ENCODE measurements around the gene MAP3K12.
A peak's percentile ranks its signal among the peaks of the same experiment; 100 is the strongest.
"Not testable (repeated sequence)": the region's sequence is repeated elsewhere in the genome, so short reads cannot be mapped to it uniquely, and the experiment has no call there.

Gene MAP3K12

GRCh38 chr12:53499266-53500141 lies at the start of gene MAP3K12:
Gene MAP3K12, minus strand, starts transcription at chr12:53499458. Its CDS starts 12,067 bp downstream, at chr12:53487391.
- H3K4me3 ChIP-seq (ENCODE audit: low read depth, low read length): peak within 1 kb of the TSS; percentile 63
- TF ChIP-seq CTCF (IDR thresholded peaks at IDR 0.05; ENCODE audit: low read depth, low read length): no peak

GRCh38 chr12:53548354-53548753 lies 49.1 kb upstream of the MAP3K12 start:
- H3K4me3 ChIP-seq (ENCODE audit: low read depth, low read length): not testable (repeated sequence)

- TF ChIP-seq CTCF (IDR thresholded peaks at IDR 0.05; ENCODE audit: low read depth, low read length): peak; percentile 84
- H3K4me3 ChIP-seq (ENCODE audit: low read depth, low read length): no peak overlapping the region
Measured at GRCh38 chr12:53543539-53543938, 44.3 kb upstream of the MAP3K12 start.

- no peak for TF ChIP-seq CTCF (IDR thresholded peaks at IDR 0.05; ENCODE audit: low read depth, low read length)
- H3K4me3 ChIP-seq (ENCODE audit: low read depth, low read length): no peak overlapping the region
Measured at GRCh38 chr12:53539526-53539925, 40.3 kb upstream of the MAP3K12 start.

GRCh38 chr12:53538209-53538689 lies 39.0 kb upstream of the MAP3K12 start:
- no peak overlapping the region for H3K4me3 ChIP-seq (ENCODE audit: low read depth, low read length)
- TF ChIP-seq CTCF (IDR thresholded peaks at IDR 0.05; ENCODE audit: low read depth, low read length): no peak

GRCh38 chr12:53536962-53537361 lies 37.7 kb upstream of the MAP3K12 start:
- H3K4me3 ChIP-seq (ENCODE audit: low read depth, low read length): no peak overlapping the region
- no peak for TF ChIP-seq CTCF (IDR thresholded peaks at IDR 0.05; ENCODE audit: low read depth, low read length)

GRCh38 chr12:53533471-53533870 lies 34.2 kb upstream of the MAP3K12 start:
- no peak for TF ChIP-seq CTCF (IDR thresholded peaks at IDR 0.05; ENCODE audit: low read depth, low read length)
- H3K4me3 ChIP-seq (ENCODE audit: low read depth, low read length): no peak overlapping the region
